Epithelial cell of proximal tubule (primary cell): ENCODE results near the gene SLC4A4. TPM values are rescaled to one million over a fixed set of nuclear protein-coding genes. Genes with fewer than 3 reads are reported as not detected.

ENCODE experiments used
- DNase-seq: peaks from one replicate; pipeline ENCODE4 v3.0.0-alpha.2; 2011; ENCODE audit warnings: low read depth
- H3K4me3 ChIP-seq: 2 replicates; pipeline ENCODE4 v1.5.1; 2011; ENCODE audit warnings: low read depth, mild to moderate bottlenecking, low read length
- total RNA-seq: library from RNA; depleted of rRNA; stranded (reverse); fragments of >200 nt; gene quantifications from 2 replicates; pipeline ENCODE4 v1.2.3, GENCODE V29; 2015
- TF ChIP-seq, protein P1 (sequence below): conservative IDR thresholded peaks from 2 replicates; pipeline ENCODE4 v1.5.1; 2012; ENCODE audit warnings: low read depth, mild to moderate bottlenecking, low read length

The SLC4A4 gene
- total RNA-seq, 1 donor from 2014 or later, result 5.6 TPM

DNA sequence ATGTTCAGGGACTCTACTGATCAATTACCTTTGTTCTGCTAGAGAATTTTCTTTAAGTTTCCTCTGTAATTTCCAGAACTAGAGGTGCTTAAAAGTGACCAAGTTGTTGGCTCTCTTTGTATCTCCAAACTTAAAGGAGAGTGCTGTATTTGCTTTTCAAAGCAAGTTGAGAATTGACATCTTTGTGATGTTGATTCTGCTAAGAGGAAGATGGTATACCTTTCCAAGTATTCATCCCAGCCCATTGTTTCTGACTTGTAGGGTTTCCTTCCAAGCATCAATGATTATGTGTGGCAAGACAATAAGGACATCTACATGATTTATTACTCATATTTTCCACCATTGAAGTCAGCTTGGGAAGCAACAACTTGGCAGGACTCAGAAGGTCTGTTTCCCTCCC lies 254.5 kb downstream of the SLC4A4 start:
- TF ChIP-seq, protein P1, sequence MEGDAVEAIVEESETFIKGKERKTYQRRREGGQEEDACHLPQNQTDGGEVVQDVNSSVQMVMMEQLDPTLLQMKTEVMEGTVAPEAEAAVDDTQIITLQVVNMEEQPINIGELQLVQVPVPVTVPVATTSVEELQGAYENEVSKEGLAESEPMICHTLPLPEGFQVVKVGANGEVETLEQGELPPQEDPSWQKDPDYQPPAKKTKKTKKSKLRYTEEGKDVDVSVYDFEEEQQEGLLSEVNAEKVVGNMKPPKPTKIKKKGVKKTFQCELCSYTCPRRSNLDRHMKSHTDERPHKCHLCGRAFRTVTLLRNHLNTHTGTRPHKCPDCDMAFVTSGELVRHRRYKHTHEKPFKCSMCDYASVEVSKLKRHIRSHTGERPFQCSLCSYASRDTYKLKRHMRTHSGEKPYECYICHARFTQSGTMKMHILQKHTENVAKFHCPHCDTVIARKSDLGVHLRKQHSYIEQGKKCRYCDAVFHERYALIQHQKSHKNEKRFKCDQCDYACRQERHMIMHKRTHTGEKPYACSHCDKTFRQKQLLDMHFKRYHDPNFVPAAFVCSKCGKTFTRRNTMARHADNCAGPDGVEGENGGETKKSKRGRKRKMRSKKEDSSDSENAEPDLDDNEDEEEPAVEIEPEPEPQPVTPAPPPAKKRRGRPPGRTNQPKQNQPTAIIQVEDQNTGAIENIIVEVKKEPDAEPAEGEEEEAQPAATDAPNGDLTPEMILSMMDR, result no peak
- no peak for DNase-seq
- H3K4me3 ChIP-seq, result no peak overlapping the region

DNA sequence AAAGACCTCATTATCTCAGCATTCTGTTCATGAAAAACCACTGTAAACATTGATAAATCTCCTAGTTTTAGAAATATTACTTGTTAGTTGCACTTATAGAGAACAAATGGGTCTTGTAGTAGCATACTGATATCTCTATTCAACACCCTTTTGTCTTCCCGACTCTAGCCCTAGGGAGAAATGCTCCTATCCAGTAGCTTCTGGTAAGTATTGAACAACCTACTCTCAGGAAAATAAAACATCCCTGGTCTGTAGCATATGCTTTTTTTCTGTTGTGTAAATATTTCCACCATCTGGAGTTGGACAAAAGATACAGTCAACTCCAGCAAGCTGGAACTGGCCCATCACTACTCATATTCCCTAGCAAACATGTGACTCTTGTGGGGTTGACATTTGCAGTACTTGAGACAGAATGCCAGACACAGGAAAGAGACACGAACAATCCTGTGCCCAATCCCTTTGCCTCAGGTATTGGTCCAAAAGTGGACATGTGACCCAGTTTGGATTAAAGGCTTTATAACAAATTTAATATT lies 256.8 kb downstream of the SLC4A4 start:
- TF ChIP-seq, protein P1, result no peak
- H3K4me3 ChIP-seq, result no peak overlapping the region
- DNase-seq, result no peak

DNA sequence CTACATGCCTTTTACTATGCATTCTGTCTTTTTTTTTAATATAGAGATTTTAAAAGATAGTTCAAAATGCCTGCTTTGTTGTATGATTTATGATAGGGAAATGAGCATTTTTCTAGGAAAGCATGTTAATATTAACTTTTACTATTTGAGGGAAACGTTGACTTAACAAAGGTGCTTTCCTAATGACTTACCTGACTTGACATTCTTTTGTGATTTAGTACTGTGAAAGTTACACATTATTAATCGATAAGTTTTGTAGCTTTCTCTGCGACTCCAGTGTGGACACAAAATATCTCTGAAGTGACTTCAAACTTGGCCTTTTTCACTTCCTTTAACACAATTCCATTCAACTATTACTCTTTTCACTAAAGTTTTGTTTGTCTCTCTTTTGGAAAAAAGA lies 260.8 kb downstream of the SLC4A4 start:
- DNase-seq, result no peak
- H3K4me3 ChIP-seq, result no peak overlapping the region
- TF ChIP-seq, protein P1, result no peak

DNA sequence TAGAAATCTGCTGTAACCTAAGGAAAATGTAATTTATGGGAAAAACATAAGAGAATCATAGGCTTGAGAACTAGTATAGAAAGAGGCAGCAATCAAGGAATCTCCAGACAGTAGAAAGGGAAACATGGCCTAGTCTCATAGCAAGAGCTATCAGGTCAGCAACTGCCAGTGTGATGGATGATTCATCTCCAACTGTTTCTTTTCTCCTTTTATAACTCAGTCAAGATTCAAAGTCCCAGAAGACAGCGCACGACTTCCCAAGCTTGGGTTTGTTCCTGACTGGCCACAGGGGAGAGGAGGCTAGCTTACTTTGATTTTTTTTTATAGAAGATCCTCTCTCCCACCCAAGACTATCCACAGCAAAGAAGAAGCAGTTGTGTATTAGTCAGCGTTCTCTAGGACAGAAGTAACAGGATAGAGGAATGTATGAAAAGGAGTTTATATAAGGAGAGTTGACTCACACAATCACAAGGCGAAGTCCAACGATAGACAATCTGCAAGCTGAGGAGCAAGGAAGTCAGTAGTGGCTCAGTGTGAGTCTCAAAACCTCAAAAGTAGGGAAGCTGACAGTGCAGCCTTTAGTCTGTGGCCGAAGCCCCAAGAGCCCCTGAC lies 263.6 kb downstream of the SLC4A4 start:
- TF ChIP-seq, protein P1, result no peak
- DNase-seq, result no peak
- no peak overlapping the region for H3K4me3 ChIP-seq

DNA sequence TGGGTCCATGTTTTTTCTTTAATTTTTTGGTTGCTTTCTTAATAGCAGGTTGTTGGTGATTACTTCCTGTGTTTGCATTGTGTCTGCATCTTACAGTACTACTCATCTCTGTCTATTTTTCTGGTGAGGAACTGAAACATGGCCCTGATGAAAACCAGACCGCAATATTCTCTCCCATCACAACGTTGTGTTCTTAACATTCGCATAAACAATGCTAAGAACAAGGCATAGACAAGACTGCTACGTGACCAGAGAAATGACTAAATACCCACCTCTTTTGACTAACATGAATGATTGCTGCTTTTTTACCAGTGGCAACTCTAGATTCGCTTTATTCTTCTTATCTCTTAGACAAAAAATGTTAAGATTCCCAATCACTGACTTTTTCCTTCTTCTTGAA lies 266.0 kb downstream of the SLC4A4 start:
- H3K4me3 ChIP-seq, result no peak overlapping the region
- no peak for DNase-seq
- TF ChIP-seq, protein P1, result no peak

DNA sequence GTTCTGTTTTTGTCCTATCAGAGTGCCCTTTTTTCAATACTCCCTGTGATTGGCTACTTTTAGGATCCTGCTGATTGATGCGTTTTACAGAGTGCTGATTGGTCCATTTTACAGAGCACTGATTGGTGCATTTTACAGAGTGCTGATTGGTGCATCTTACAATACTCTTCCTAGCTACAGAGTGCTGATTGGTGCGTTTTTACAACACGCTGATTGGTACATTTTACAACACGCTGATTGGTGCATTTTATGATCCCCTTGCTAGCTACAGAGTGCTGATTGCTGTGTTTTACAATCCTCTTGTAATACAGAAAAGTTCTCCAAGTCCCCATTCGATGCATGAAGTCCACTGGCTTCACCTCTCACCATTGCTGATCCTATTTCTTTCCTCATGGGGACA lies 268.3 kb downstream of the SLC4A4 start:
- no peak overlapping the region for H3K4me3 ChIP-seq
- no peak for DNase-seq
- TF ChIP-seq, protein P1, result no peak
